Effector memory CD4-positive, alpha-beta T cell (primary cell): ENCODE data around the gene OTOS.

Source experiments
- DNase-seq, 3 donors: peaks; one replicate each; pipeline ENCODE4 v3.0.0-alpha.2; 2020
- H3K27ac ChIP-seq: 2 replicates; pipeline ENCODE4 v1.7.0; 2013; ENCODE audit warnings: mild to moderate bottlenecking, low read length, moderate library complexity; ENCODE audit not compliant: insufficient read depth, poor library complexity, severe bottlenecking
- H3K27me3 ChIP-seq: replicated peaks from 2 replicates; pipeline ENCODE4 v1.7.0; 2013; ENCODE audit warnings: mild to moderate bottlenecking, low read length; ENCODE audit not compliant: insufficient read depth, control insufficient read depth, poor library complexity, severe bottlenecking
- H3K36me3 ChIP-seq: 2 replicates; pipeline ENCODE4 v1.7.0; 2013; ENCODE audit warnings: mild to moderate bottlenecking, low read length, moderate library complexity; ENCODE audit not compliant: control insufficient read depth, insufficient read depth
- H3K4me1 ChIP-seq: 2 replicates; pipeline ENCODE4 v1.7.0; 2013; ENCODE audit warnings: low read length, mild to moderate bottlenecking; ENCODE audit not compliant: control insufficient read depth, insufficient read depth, poor library complexity, severe bottlenecking
- H3K4me3 ChIP-seq: 2 replicates; pipeline ENCODE4 v1.7.0; 2013; ENCODE audit warnings: low read length, low read depth, mild to moderate bottlenecking; ENCODE audit not compliant: insufficient read depth, poor library complexity, severe bottlenecking
- H3K9me3 ChIP-seq: 2 replicates; pipeline ENCODE4 v1.7.0; 2013; ENCODE audit warnings: mild to moderate bottlenecking, low read length, moderate library complexity; ENCODE audit not compliant: control insufficient read depth

The OTOS gene

GRCh38 chr2:240105982-240106381 is 34.5 kb downstream of the OTOS start:
- H3K27me3 ChIP-seq = no peaks in the 10 kb centered on the region
- no peak for DNase-seq
- no peaks in the 10 kb centered on the region for H3K36me3 ChIP-seq

GRCh38 chr2:240103136-240103535 is 37.3 kb downstream of the OTOS start:
- H3K36me3 ChIP-seq = no peaks in the 10 kb centered on the region
- H3K4me3 ChIP-seq = no peak overlapping the region
- H3K4me1 ChIP-seq = no peaks in the 10 kb centered on the region
- H3K27me3 ChIP-seq = no peaks in the 10 kb centered on the region
- no peak overlapping the region for H3K27ac ChIP-seq
- H3K9me3 ChIP-seq = no peaks in the 10 kb centered on the region
- no peak for DNase-seq

More at GRCh38 chr2:240105982-240106381, 34.5 kb downstream of the OTOS start:
- H3K27ac ChIP-seq = no peak overlapping the region
- H3K4me1 ChIP-seq = no peaks in the 10 kb centered on the region
- H3K9me3 ChIP-seq = no peaks in the 10 kb centered on the region
- no peak overlapping the region for H3K4me3 ChIP-seq

- Histone ChIP-seq H3K4me1 (no peaks in the 10 kb centered on the region), H3K27ac (no peak overlapping the region), H3K36me3 (no peaks in the 10 kb centered on the region), H3K4me3 (no peak overlapping the region), H3K9me3 (no peaks in the 10 kb centered on the region), H3K27me3 (peaks cover 21% of the 10 kb centered on the region)
- no peak for DNase-seq
Observed at GRCh38 chr2:240098349-240098748, 42.1 kb downstream of the OTOS start.

GRCh38 chr2:240095556-240096523 is 44.6 kb downstream of the OTOS start:
- H3K27me3 ChIP-seq = peaks cover 21% of the 10 kb centered on the region
- DNase-seq = no peak
- H3K4me1 ChIP-seq = no peaks in the 10 kb centered on the region
- no peaks in the 10 kb centered on the region for H3K36me3 ChIP-seq
- no peak overlapping the region for H3K27ac ChIP-seq
- H3K9me3 ChIP-seq = no peaks in the 10 kb centered on the region
- H3K4me3 ChIP-seq = no peak overlapping the region

- no peaks in the 10 kb centered on the region for H3K9me3 ChIP-seq
- no peak for DNase-seq
- H3K36me3 ChIP-seq = no peaks in the 10 kb centered on the region
Observed at GRCh38 chr2:240089306-240089705, 51.2 kb downstream of the OTOS start.

More at GRCh38 chr2:240089306-240089705, 51.2 kb downstream of the OTOS start:
- no peak overlapping the region for H3K27ac ChIP-seq
- H3K27me3 ChIP-seq = no peaks in the 10 kb centered on the region
- no peaks in the 10 kb centered on the region for H3K4me1 ChIP-seq
- no peak overlapping the region for H3K4me3 ChIP-seq
